ENCODE results near the gene ROGDI.
"Not testable (repeated sequence)": the region's sequence is repeated elsewhere in the genome, so short reads cannot be mapped to it uniquely, and the experiment has no call there.

The ROGDI gene

GRCh38 chr16:4790261-4790660 is 12.2 kb downstream of the ROGDI start:
- DNase-seq, result no peak

GRCh38 chr16:4788910-4789309 is 13.5 kb downstream of the ROGDI start:
- DNase-seq, result no peak

- DNase-seq, result no peak
Observed at GRCh38 chr16:4788489-4788889, 13.9 kb downstream of the ROGDI start.

GRCh38 chr16:4787627-4788482 is 14.6 kb downstream of the ROGDI start, which contains the start of gene SEPTIN12:
Gene SEPTIN12, minus strand, starts transcription at chr16:4788345. Its CDS starts 700 bp downstream, at chr16:4787645.
- DNase-seq, result no peak

GRCh38 chr16:4787068-4787467 is 15.4 kb downstream of the ROGDI start:
- DNase-seq, result no peak

- DNase-seq, result no peak
Observed at GRCh38 chr16:4785758-4786433, 16.5 kb downstream of the ROGDI start.

- not testable (repeated sequence) for DNase-seq
Observed at GRCh38 chr16:4784444-4784987, 17.9 kb downstream of the ROGDI start.

GRCh38 chr16:4783951-4784336 is 18.5 kb downstream of the ROGDI start:
- DNase-seq, result no peak

- no peak for DNase-seq
Observed at GRCh38 chr16:4783251-4783950, 19.0 kb downstream of the ROGDI start.

GRCh38 chr16:4780235-4780634 is 22.2 kb downstream of the ROGDI start:
- DNase-seq, result no peak

GRCh38 chr16:4778050-4778392 is 24.4 kb downstream of the ROGDI start:
- no peak for DNase-seq

GRCh38 chr16:4777339-4778049 is 24.9 kb downstream of the ROGDI start:
- no peak for DNase-seq

- no peak for DNase-seq
Observed at GRCh38 chr16:4776141-4776705, 26.2 kb downstream of the ROGDI start.

GRCh38 chr16:4775005-4775404 is 27.4 kb downstream of the ROGDI start:
- no peak for DNase-seq

- no peak for DNase-seq
Observed at GRCh38 chr16:4772351-4772750, 30.1 kb downstream of the ROGDI start.

GRCh38 chr16:4771646-4772045 is 30.8 kb downstream of the ROGDI start:
- DNase-seq, result no peak

GRCh38 chr16:4769306-4769638 is 33.2 kb downstream of the ROGDI start:
- DNase-seq, result no peak

- DNase-seq, result peak; percentile 83
Observed at GRCh38 chr16:4768549-4769305, 33.7 kb downstream of the ROGDI start.

GRCh38 chr16:4767872-4768548 is 34.4 kb downstream of the ROGDI start:
- DNase-seq, result no peak

- peak; percentile 99 for DNase-seq
Observed at GRCh38 chr16:4766875-4767628, 35.4 kb downstream of the ROGDI start, which contains the start of gene ZNF500. Gene ZNF500, minus strand, starts transcription at chr16:4767162. Its CDS starts 1,184 bp downstream, at chr16:4765978.

Measured in activated T-cell treated with anti-CD3 and anti-CD28 coated beads, Interleukin-2, amount 50 U/mL, for 1 hour (primary cell).